Measurements from ENCODE around the gene CTIF.
"Not testable (repeated sequence)": the region's sequence is repeated elsewhere in the genome, so short reads cannot be mapped to it uniquely, and the experiment has no call there.

CTIF gene

GRCh38 chr18:48649231-48649630 is 110.4 kb downstream of the CTIF start:
- DNase-seq, result no peak

DNA sequence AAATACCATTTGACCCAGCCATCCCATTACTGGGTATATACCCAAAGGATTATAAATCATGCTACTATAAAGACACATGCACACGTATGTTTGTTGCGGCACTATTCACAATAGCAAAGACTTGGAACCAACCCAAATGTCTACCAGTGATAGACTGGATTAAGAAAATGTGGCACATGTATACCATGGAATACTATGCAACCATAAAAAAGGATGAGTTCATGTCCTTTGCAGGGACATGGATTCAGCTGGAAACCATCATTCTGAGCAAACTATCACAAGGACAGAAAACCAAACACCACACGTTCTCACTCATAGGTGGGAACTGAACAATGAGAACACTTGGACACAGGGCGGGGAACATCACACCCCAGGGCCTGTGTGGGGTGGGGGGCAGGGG is 115.8 kb downstream of the CTIF start:
- not testable (repeated sequence) for DNase-seq

GRCh38 chr18:48655508-48655907 is 116.7 kb downstream of the CTIF start:
- DNase-seq, result no peak

- DNase-seq, result no peak
Measured at GRCh38 chr18:48656176-48656575, 117.3 kb downstream of the CTIF start.

- DNase-seq, result no peak
Measured at GRCh38 chr18:48656582-48656981, 117.8 kb downstream of the CTIF start.

GRCh38 chr18:48657447-48658120 is 118.8 kb downstream of the CTIF start:
- no peak for DNase-seq

DNA sequence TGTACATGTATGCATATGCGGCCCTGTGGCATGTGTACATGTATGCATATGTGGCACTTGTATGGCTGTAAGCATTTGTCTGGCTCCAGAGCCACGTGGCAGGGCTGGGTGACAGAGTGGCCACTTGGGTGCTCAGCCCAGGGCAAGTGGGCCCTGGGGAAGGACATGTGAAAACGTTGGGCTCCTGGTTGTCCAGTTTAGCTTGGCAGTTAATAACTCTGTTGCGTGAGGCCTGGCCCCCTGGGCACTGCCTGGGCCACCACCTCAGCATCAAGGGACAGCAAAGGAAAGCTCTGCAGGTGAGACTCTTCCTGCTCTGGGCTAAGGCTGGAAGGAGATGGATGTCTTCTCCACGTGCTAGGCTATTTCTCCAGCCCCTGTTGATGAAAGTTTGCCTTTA is 119.9 kb downstream of the CTIF start:
- no peak for DNase-seq

DNA sequence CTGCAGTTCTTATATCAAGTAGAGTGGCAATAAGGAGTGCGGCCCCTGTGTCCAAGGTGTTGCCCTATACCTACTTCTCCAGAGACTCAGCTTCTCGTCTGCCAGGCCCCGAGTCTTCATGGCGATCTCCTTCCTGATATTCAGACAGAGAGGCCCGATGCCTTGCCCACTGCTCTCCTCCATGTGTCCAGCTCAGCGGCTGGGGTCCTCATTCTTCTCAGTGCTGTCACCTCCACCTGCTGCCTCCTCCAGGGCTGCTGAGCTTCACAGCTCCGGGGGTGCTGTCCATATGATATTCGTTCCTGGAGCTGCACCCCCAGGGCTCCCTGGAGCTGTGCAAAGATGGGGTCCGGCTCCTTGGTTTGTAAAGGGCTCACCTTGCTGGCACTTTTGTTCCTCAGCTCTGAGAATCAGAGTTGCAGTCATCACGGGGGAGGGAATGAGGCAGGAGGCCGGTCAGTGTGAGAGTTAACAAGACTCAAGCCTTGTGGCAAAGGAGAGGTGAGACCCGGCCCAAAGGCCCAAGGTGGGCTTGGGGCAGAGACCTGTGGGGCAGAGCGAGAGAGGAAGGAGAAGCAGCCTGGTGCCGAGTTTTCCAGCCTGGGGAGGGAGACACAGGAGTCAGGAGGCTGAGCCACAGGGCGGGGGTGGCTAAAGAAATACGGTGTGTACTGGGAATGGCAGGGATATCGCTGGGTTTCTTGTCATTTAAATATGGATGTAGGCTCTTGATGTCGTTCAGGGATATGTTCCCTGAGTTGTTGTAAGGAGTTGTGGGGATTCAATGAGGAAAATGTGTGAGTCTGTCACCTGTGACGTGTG is 120.6 kb downstream of the CTIF start:
- no peak for DNase-seq

- DNase-seq, result no peak
Measured at GRCh38 chr18:48660346-48661228, 121.8 kb downstream of the CTIF start.

DNA sequence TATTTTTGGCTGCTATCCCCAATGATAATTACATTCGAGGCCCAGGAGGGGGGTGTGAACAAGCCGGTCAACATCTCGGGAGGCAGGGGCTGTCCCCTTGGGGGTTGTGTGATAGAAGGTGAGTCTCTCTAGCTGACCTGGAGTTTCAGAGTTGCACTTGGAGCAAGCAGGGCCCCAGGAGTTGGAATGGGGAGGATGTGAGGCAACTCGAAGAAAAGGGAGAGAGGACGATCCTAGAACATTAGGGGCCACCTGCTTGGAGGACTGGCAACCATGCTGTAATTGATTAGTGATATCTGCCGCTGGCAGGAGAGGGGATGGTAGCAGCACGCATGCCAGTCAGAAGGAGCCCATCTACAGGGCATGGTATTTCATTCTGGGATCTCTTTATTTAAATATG is 122.6 kb downstream of the CTIF start:
- DNase-seq, result no peak

GRCh38 chr18:48662011-48662661 is 123.3 kb downstream of the CTIF start:
- DNase-seq, result no peak

GRCh38 chr18:48663096-48663930 is 124.5 kb downstream of the CTIF start:
- no peak for DNase-seq

- DNase-seq, result no peak
Measured at GRCh38 chr18:48663931-48664847, 125.4 kb downstream of the CTIF start.

DNA sequence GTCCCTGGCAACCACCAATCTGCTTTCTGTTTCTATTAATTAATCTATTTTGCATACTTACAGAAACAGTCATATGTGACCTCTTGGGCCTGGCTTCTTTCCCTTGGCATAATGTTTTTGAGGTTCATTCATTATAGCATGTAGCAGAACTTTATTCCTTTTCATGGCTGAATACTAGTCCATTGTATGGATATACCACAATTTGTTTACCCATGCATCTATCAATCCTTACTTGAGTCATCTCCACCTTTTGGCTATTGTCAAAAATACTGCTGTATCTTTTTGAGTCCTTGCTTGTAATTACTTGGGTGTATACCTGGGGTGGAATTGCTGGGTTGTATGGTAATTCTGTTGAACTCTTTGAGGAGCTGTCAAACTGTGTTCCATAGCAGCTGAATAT is 126.8 kb downstream of the CTIF start:
- DNase-seq, result no peak

- DNase-seq, result no peak
Measured at GRCh38 chr18:48666613-48667012, 127.8 kb downstream of the CTIF start.

GRCh38 chr18:48667276-48668254 is 128.7 kb downstream of the CTIF start:
- DNase-seq, result peak; percentile 27

- no peak for DNase-seq
Measured at GRCh38 chr18:48668466-48669179, 129.8 kb downstream of the CTIF start.

DNA sequence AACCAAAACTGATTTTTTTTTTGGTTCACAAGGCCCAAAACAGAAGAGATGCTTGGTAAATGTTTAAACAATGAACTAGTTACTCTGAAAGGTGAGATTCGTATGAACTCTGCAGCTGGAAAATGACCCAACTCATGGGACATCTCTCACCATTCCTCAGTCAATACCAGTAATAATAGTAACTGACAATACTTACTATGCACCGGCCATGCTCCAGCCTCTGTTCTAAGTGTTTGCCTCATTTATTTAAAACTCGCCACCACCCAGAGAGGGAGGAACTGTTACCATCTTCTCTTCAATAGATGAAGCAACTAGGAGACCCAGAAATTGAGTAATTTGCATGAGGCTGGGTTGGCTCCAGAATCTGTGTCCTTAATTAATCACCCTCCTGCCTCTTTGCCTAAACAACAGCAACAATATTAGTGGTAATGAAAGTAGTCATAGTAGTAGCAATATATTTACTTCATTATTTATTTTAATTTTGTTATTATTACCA is 130.4 kb downstream of the CTIF start:
- no peak for DNase-seq
